Breast epithelium (tissue), 3 donors: ENCODE results near the gene RERG.

Experiments used
- POLR2A ChIP-seq: fragments of 450-650 bp; IDR thresholded peaks from one replicate; pipeline ENCODE4 v1.6.1; 2016; ENCODE audit warnings: antibody characterized with exemption, mild to moderate bottlenecking, moderate library complexity
- POLR2AphosphoS5 ChIP-seq, 3 donors: sonication (generic); formaldehyde crosslinking; IDR thresholded peaks; one replicate each; pipeline ENCODE4 v1.6.1; 2017; ENCODE audit warnings: antibody characterized with exemption in 3 of 3
- TF ChIP-seq, protein P1 (sequence below), 3 donors: fragments of 450-650 bp; IDR thresholded peaks; one replicate each; pipeline ENCODE4 v1.5.1; 2016 to 2017; ENCODE audit warnings: antibody characterized with exemption in 3 of 3, mild to moderate bottlenecking in 3 of 3, moderate library complexity in 3 of 3

DNA sequence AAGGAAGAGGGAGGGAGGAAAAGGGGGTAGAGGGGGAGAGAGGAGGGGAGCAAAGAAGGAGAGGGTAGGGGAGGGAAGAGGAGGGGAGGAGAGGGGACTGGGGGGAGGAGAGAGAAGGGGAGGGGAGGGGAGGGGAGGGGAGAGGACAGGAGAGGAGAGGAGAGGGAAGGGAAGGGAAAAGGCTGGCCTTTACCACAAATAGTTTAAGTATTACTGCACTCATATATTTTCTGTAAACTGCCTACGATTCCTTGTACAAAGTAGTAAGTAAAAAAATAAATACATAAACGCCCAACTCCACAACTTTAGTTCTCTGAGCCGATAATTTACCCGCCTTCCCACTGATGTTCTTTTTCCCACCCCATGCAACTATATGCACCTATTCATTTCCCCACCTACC lies 23.7 kb upstream of the RERG start:
- TF ChIP-seq, protein P1, sequence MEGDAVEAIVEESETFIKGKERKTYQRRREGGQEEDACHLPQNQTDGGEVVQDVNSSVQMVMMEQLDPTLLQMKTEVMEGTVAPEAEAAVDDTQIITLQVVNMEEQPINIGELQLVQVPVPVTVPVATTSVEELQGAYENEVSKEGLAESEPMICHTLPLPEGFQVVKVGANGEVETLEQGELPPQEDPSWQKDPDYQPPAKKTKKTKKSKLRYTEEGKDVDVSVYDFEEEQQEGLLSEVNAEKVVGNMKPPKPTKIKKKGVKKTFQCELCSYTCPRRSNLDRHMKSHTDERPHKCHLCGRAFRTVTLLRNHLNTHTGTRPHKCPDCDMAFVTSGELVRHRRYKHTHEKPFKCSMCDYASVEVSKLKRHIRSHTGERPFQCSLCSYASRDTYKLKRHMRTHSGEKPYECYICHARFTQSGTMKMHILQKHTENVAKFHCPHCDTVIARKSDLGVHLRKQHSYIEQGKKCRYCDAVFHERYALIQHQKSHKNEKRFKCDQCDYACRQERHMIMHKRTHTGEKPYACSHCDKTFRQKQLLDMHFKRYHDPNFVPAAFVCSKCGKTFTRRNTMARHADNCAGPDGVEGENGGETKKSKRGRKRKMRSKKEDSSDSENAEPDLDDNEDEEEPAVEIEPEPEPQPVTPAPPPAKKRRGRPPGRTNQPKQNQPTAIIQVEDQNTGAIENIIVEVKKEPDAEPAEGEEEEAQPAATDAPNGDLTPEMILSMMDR (IDR thresholded peaks at IDR 0.05): no peak
- TF ChIP-seq POLR2A (no peak), POLR2AphosphoS5 (IDR thresholded peaks at IDR 0.05) (no peak)
